Effector memory CD8-positive, alpha-beta T cell (primary cell): Measurements from ENCODE around the gene SCN2B.

Source experiments
- ATAC-seq: fragments of 150-1000 bp; cut with Tn5 transposase; replicated peaks from 2 replicates; pipeline ENCODE4 v1.10.0; 2021; ENCODE audit warnings: mild to moderate bottlenecking, moderate library complexity
- DNase-seq, 3 experiments: peaks; one replicate each; pipeline ENCODE4 v3.0.0; 2021
- H3K27ac Mint-ChIP-seq, 2 donors: one replicate each; pipeline ENCODE4 v1.8.0; 2022; ENCODE audit warnings: mild to moderate bottlenecking in 2 of 2, mixed read lengths in 2 of 2, moderate library complexity in 2 of 2
- H3K27me3 Mint-ChIP-seq, 2 donors: one replicate each; pipeline ENCODE4 v1.8.0; 2022; ENCODE audit warnings: mixed read lengths in 2 of 2
- H3K36me3 Mint-ChIP-seq: one replicate; pipeline ENCODE4 v1.8.0; 2022; ENCODE audit warnings: mild to moderate bottlenecking, moderate library complexity, mixed read lengths; ENCODE audit not compliant: insufficient read depth
- H3K4me1 Mint-ChIP-seq, 2 donors: one replicate each; pipeline ENCODE4 v1.8.0; 2022; ENCODE audit warnings: low read depth in 2 of 2, mixed read lengths in 2 of 2
- H3K4me3 Mint-ChIP-seq, 2 donors: one replicate each; pipeline ENCODE4 v1.8.0; 2022; ENCODE audit warnings: mild to moderate bottlenecking in 2 of 2, mixed read lengths in 2 of 2, moderate library complexity in 2 of 2
- H3K9me3 Mint-ChIP-seq, 2 donors: one replicate each; pipeline ENCODE4 v1.8.0; 2022; ENCODE audit warnings: mixed read lengths in 2 of 2

Gene SCN2B

DNA sequence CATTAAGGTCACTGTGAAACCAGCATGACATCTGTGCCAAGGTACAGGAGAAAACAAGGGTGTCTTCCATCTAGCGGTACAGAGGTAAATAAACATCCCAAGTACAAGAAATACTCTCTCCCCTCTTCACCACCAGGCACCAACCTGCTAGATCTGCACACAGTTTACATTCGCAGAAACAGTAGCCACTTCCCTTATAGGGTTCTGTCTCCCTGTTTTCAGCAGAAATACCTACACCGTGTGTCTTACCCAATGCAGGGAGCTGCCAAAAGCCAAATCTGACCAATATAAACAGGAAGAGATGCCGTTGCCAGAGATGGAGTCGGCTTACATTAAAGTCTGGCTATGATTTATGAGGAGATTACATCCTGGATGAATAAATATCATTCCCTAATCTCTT lies 25.0 kb downstream of the SCN2B start:
- H3K9me3 Mint-ChIP-seq, result no peaks in the 10 kb centered on the region
- H3K36me3 Mint-ChIP-seq, result no peaks in the 10 kb centered on the region
- H3K4me1 Mint-ChIP-seq, result peaks cover 9 to 13% of the 10 kb centered on the region in 2 donors
- ATAC-seq (no peak), DNase-seq (no peak)
- H3K27me3 Mint-ChIP-seq, result peaks cover 31 to 66% of the 10 kb centered on the region in 2 donors
- no peak overlapping the region for H3K27ac Mint-ChIP-seq
- no peak overlapping the region for H3K4me3 Mint-ChIP-seq

DNA sequence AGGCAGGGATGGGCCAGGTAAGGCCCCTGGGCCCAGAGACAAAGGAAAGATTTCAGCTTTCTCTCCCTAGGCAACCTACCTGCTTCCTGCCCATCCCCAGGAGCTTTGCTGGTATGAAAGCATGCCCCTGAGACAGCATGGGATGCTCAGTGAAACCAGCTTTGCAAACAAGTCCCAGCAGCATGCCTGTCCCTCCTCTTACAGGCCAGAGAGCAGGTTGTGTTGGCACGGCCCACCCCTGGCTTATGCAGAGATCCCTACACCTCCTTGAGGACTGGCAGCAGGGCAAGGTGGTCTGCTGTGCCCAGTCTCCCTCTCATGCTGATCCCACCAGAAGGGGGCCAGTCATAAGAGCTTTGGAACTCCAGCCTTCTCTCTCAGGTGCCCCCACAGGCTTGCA lies 26.9 kb downstream of the SCN2B start:
- no peaks in the 10 kb centered on the region for H3K36me3 Mint-ChIP-seq
- ATAC-seq (no peak), DNase-seq (no peak)
- peaks cover 11 to 18% of the 10 kb centered on the region in 2 donors for H3K4me1 Mint-ChIP-seq
- no peaks in the 10 kb centered on the region for H3K9me3 Mint-ChIP-seq
- no peak overlapping the region for H3K27ac Mint-ChIP-seq
- no peak overlapping the region for H3K4me3 Mint-ChIP-seq
- H3K27me3 Mint-ChIP-seq, result peaks cover 22 to 55% of the 10 kb centered on the region in 2 donors

DNA sequence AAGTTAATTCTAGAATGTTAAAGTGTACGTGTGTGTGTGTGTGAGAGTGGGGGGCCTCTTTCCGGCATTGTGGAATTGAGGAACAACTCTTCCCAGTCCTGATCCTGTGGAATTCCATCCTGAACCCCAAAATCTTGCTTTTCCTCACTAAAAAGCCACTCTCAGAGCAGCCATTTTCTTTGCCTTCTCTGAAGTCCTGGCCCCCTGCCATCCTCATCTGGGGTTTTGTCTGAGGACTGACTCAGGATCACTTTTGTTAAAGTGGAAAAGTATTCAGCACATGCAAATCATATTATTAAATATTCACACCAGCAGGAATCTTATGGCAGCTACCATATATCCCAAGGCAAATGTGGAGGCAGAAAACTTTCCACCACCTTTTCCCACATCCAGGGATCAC lies 27.6 kb downstream of the SCN2B start:
- Mint-ChIP-seq H3K27ac (no peak overlapping the region), H3K9me3 (no peaks in the 10 kb centered on the region), H3K4me1 (peaks cover 9 to 17% of the 10 kb centered on the region in 2 donors), H3K36me3 (no peaks in the 10 kb centered on the region), H3K27me3 (peaks cover 22 to 55% of the 10 kb centered on the region in 2 donors), H3K4me3 (no peak overlapping the region)
- no peak for DNase-seq
- ATAC-seq, result no peak

DNA sequence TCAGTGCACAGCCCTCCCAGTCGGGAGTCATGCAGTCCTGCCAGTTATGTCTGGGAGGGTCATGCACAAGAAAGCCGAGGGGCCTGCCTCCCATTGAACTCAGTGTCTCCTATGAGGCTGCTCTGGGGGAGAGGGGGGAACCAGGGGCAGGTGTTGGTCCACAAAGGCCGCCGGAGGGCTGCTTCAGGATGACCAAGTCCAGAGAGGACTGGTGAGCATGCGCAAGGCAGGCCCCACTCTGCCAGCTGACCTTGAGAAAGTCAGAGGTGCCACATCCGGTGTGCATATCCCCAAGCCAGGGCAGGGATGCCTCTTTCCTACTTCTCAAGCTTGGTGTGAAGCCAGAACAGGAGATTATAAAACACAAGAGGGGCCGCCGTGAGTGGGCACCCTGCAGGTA lies 28.2 kb downstream of the SCN2B start:
- DNase-seq, result no peak
- Mint-ChIP-seq H3K27ac (no peak overlapping the region), H3K4me3 (no peak overlapping the region), H3K9me3 (no peaks in the 10 kb centered on the region), H3K27me3 (peaks cover 22 to 55% of the 10 kb centered on the region in 2 donors), H3K36me3 (no peaks in the 10 kb centered on the region), H3K4me1 (peaks cover 4 to 12% of the 10 kb centered on the region in 2 donors)
- no peak for ATAC-seq

DNA sequence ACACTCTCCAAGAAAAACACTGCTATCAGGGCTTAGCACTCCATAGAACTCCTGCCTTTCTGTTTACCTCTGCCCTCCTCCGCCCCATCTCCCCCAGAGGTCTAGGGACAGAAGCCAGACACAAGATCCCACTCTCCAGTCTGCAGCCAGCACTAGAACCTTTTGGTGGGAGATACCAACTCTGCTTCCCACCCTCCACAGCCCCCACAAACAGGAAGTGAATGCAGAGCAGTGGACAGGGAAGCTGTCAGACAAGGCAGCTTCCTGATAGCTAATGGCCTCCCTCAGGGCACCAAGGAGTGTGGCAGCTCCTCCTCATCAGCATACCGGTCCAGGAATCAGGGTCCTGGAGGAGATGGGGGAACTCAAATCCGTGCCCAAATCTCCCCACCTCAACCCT lies 28.9 kb downstream of the SCN2B start:
- no peak for DNase-seq
- ATAC-seq, result no peak
- Mint-ChIP-seq H3K4me3 (no peak overlapping the region), H3K36me3 (no peaks in the 10 kb centered on the region), H3K4me1 (peaks cover 4 to 12% of the 10 kb centered on the region in 2 donors), H3K27me3 (peaks cover 27 to 57% of the 10 kb centered on the region in 2 donors), H3K27ac (no peak overlapping the region), H3K9me3 (no peaks in the 10 kb centered on the region)

DNA sequence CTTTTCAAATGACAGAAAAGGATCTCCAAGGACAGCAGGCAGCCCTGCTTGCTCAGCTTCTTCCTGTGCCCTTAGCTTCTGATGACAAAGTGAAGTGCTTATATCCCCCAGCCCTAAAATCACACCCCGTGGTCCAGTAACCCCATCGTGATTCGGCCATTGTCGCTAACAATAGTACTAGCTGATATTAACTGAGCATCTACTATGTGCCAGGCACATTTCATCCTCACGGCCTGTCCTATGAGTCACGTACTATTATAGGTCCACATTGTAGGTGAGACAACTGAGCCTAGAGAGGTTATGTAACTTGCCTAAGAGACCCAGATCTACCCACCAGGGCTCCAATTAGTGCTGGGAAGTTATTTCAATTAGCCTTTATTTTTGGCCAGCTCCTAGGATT lies 29.9 kb downstream of the SCN2B start:
- no peaks in the 10 kb centered on the region for H3K9me3 Mint-ChIP-seq
- H3K36me3 Mint-ChIP-seq, result no peaks in the 10 kb centered on the region
- H3K27ac Mint-ChIP-seq, result peak overlapping the region in 1 of 2 donors; percentile 20
- H3K4me3 Mint-ChIP-seq, result peak overlapping the region; percentile 79 to 81
- H3K27me3 Mint-ChIP-seq, result peaks cover 36 to 57% of the 10 kb centered on the region in 2 donors
- DNase-seq, result no peak
- no peak for ATAC-seq
- peaks cover 4 to 9% of the 10 kb centered on the region in 2 donors for H3K4me1 Mint-ChIP-seq

DNA sequence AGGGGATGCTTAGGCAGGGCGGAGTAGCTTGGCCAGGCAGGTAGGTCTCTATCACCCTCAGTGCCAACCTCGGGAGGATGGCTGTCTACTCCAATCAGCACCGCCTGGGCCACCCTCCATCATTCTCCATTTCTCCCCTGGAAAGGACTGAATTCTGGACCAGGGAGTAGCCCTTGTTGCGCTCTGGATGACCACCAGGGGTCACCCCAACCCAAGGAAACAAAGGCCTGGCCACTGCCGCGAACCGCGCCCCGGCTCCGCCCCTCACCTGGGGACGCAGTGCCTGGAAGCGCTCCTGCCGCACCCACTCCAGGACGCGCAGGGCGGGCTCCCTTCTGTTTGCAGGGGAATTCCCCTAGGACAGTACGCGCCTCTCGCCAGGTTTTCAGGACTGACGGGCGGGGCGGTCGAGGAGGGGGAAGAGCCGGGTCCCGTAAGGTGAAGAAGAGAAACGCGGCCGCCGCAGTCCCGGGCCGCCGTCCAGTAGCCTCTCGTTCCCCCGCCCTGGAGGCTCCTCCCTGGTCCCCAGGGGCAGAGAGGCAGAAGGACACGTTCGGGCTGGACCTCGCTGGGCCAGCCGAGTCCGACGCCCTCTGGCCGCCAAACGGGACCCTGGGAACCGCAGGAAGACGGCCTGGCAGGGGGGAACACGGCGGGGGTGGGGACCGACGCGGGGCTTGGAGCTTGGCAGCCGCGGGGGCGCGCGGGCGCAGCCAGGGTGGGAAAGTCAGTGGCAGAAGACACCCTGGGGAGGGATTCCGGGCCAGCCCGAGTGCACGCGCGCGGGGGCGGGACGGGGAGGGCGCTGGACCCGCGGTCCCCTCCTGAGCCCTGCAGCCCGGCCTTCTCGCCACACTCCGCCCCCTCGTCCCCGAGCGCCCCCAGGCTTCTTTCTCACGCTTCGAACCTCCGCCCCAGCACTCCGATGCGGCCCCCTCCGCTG lies 30.9 kb downstream of the SCN2B start:
- H3K4me1 Mint-ChIP-seq, result peaks cover 4 to 9% of the 10 kb centered on the region in 2 donors
- H3K27me3 Mint-ChIP-seq, result peaks cover 46 to 57% of the 10 kb centered on the region in 2 donors
- peak overlapping the region in 1 of 2 donors; percentile 20 for H3K27ac Mint-ChIP-seq
- peak overlapping the region; percentile 79 to 81 for H3K4me3 Mint-ChIP-seq
- peak; percentile 79 to 83 (median 83) for DNase-seq
- no peaks in the 10 kb centered on the region for H3K9me3 Mint-ChIP-seq
- no peaks in the 10 kb centered on the region for H3K36me3 Mint-ChIP-seq
- ATAC-seq, result peak; percentile 94

DNA sequence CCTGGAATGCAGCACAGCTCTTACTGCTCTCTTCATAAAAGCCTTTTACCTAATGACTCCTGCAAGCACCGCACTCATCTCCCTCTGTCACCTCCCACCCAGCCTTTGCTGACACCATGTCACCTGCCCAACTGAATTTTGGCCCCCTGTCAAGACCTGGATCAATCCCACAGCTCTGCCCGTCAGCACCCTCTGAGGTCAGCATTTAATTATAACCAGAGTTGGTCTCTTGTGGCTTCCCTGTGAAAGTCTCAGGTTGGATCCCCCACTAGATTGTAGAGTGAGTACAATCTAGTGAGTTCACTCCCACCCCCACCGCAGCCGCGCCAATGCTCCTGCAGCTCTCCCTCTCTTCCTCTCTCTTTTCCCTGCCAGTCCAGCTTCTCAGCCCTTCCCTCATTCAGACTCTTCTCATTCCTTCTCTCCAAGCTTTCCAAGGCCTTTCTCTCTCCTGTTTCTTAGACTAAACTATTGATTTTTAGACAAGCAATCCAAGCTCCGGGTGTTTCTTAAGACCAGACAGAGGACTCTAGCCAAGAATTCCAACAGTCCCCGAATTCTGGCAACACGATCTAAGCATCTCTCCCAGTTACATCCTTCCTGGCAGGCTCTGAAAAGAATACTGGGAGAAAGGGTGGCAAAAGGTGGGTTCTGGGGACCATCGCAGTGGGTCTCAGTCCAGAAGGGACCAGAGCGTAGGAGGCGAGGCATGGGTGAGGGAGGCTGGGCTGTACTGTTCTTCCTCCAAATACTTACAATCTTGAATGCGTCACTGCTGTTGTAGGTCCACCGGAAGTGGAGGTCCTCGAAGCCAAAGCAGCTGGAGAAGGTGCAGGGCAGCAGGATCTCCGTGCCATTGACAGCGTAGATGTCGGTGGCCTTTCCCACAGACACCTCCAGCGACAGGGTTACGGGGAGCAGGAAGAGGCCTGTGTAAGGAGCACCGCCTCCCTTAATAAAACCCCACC lies 31.9 kb downstream of the SCN2B start:
- Mint-ChIP-seq H3K27ac (no peak overlapping the region), H3K9me3 (no peaks in the 10 kb centered on the region), H3K4me1 (peaks cover 4 to 9% of the 10 kb centered on the region in 2 donors), H3K4me3 (peak overlapping the region; percentile 79 to 81), H3K27me3 (peaks cover 53 to 64% of the 10 kb centered on the region in 2 donors), H3K36me3 (no peaks in the 10 kb centered on the region)
- DNase-seq (no peak), ATAC-seq (no peak)

DNA sequence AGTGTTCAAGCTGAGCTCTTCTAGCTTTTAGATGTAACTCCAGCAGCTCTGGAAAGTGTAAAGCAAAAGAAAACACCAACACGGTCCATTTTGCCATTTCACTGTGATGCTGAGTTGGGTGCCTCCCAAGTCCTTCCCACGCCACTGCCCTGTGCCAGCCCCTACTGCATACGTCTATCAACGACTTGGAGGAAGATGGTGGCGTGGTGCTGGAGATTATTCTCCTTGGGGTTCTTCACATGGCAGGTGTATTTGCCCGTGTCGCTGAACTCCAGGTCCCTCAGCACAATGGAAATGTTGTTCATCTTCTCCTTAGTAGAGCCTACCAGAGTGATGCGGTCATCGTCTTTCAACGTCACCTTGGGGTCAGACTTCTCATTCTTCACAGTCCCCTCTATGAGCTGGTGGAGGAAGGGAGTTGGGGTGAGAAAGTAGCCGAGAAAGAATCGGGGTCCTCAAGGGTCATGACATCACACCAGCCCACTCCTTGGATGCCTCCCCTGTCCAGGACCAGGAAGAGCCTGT lies 32.7 kb downstream of the SCN2B start:
- H3K27ac Mint-ChIP-seq, result no peak overlapping the region
- no peak overlapping the region for H3K4me3 Mint-ChIP-seq
- DNase-seq (no peak), ATAC-seq (no peak)
- no peaks in the 10 kb centered on the region for H3K9me3 Mint-ChIP-seq
- H3K27me3 Mint-ChIP-seq, result peaks cover 61 to 73% of the 10 kb centered on the region in 2 donors
- H3K36me3 Mint-ChIP-seq, result no peaks in the 10 kb centered on the region
- peaks cover 4 to 9% of the 10 kb centered on the region in 2 donors for H3K4me1 Mint-ChIP-seq

DNA sequence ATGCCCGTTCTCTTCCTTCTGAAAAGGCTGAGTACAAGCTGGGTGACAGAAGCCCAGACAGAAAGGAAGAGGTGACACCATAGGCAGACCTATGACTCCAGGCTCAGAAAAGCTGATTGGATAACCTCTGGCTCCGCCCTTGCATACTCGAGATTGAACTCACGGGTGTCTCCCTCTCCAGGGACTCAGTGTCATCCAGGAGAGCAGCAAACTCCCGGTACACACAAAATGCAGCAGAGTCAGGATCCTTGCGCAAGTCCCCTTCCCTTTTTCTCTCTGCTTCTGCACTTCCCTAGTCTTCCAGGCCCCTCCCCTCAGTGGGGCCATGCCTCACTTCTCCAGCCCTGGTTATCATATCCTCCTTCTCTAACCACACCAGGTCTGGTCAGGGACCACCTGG lies 33.6 kb downstream of the SCN2B start:
- no peak for DNase-seq
- H3K27ac Mint-ChIP-seq, result no peak overlapping the region
- no peak for ATAC-seq
- H3K27me3 Mint-ChIP-seq, result peaks cover 67 to 73% of the 10 kb centered on the region in 2 donors
- no peaks in the 10 kb centered on the region for H3K9me3 Mint-ChIP-seq
- no peaks in the 10 kb centered on the region for H3K36me3 Mint-ChIP-seq
- peaks cover 4 to 9% of the 10 kb centered on the region in 2 donors for H3K4me1 Mint-ChIP-seq
- no peak overlapping the region for H3K4me3 Mint-ChIP-seq

DNA sequence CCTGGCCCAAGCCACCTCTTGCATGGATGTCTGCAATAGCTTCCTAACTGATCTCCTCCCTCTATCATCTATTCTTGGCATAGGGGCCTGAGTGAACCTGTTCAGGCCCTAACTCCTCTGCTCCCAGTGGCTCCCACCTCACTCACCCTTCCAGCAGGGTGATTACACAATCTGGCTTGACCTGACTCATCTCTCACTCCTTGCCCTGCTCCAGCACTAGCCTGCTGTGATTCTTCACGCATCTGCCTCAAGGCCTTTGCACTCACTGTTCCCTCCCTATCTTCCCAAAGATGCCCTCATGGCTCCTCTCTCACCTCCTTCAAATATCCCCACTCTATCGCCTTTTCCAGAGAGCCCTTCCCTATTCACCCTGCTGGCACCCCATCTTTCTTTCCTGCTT lies 34.4 kb downstream of the SCN2B start:
- Mint-ChIP-seq H3K27ac (no peak overlapping the region), H3K27me3 (peaks cover 67 to 71% of the 10 kb centered on the region in 2 donors), H3K36me3 (no peaks in the 10 kb centered on the region), H3K4me3 (no peak overlapping the region), H3K9me3 (no peaks in the 10 kb centered on the region), H3K4me1 (peaks cover 4 to 9% of the 10 kb centered on the region in 2 donors)
- DNase-seq (no peak), ATAC-seq (no peak)

DNA sequence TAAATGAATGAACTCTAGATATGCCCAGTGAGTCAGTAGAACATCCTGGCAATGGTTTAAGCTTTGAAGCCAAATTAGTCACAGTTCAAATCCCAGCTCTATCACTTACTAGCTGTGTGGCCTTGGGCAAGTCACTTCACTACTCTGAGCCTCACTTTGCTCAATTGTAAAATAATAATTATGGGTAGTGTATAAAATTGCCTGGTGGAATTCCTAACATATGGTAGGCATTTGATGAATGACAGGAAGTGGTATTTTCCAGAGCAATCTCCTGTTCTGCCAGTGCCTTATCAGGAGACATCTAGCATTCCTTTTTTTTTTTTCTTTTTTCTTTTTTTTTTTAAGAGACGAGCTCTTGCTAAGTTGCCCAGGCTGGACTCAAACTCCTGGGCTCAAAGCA lies 36.9 kb downstream of the SCN2B start:
- Mint-ChIP-seq H3K27ac (no peak overlapping the region), H3K36me3 (no peaks in the 10 kb centered on the region), H3K4me1 (peaks cover 0 to 1% of the 10 kb centered on the region in 2 donors), H3K9me3 (no peaks in the 10 kb centered on the region), H3K4me3 (no peak overlapping the region), H3K27me3 (peaks cover 72 to 78% of the 10 kb centered on the region in 2 donors)
- DNase-seq (no peak), ATAC-seq (no peak)

DNA sequence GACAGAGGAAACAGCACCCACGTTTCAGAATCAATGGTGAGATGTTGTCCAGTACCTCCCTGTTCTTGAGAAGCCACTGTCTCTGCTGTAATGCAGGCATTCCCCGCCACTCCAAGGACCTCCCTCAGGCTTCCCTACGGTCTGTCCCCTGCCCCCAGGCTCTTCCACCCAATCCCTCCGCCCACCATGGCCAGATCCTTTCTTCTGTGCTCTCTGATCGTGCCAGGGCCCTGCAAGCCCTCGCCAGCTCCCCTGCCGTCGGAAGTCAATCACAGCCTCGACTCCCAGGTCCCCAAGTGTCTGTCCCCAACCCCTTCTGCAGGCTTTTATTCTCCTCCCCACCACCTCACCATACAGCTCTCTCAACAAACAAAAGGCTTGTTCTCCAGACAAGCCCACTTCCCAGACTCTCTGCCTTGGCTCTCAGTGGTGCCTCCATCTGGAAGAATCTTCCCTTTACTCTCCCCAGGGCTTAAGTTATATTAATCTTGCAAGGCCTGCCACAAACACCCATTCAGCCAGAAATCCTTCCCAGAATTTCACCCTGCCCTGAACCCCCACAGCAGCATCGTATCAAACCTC lies 37.5 kb downstream of the SCN2B start:
- no peaks in the 10 kb centered on the region for H3K9me3 Mint-ChIP-seq
- H3K27ac Mint-ChIP-seq, result no peak overlapping the region
- ATAC-seq (no peak), DNase-seq (no peak)
- H3K27me3 Mint-ChIP-seq, result peaks cover 72 to 78% of the 10 kb centered on the region in 2 donors
- no peak overlapping the region for H3K4me3 Mint-ChIP-seq
- H3K36me3 Mint-ChIP-seq, result no peaks in the 10 kb centered on the region
- peaks cover 0 to 1% of the 10 kb centered on the region in 2 donors for H3K4me1 Mint-ChIP-seq
